ENCODE results near the gene TSEN34. TPM values are rescaled to one million over a fixed set of nuclear protein-coding genes. Genes with fewer than 3 reads are reported as not detected.

TSEN34 gene
- total and polyA plus RNA-seq, 2 experiments from 2014 or later: 36.6 to 53.4 TPM

- H3K4me2 ChIP-seq: peak overlapping the region; percentile 76
- no peaks in the 10 kb centered on the region for H3K9me2 ChIP-seq (ENCODE audit: insufficient read depth)
- H3K27me3 ChIP-seq (ENCODE audit: insufficient read depth): peaks cover 7% of the 10 kb centered on the region; the same call in 1 of the 2 replicates
- H3K36me3 Mint-ChIP-seq (ENCODE audit: low read depth): peaks cover 7% of the 10 kb centered on the region
- no peak for DNase-seq (ENCODE audit: low spot score)
- no peak for ATAC-seq
- H3K27ac Mint-ChIP-seq: no peak overlapping the region
- H3F3A ChIP-seq (replicated peaks; ENCODE audit: low read depth): peaks cover 27% of the 10 kb centered on the region
- peaks cover 8% of the 10 kb centered on the region; the same call in 1 of the 2 replicates for H3K4me1 ChIP-seq (ENCODE audit: insufficient read depth)
- peaks cover 2% of the 10 kb centered on the region; the same call in 1 of the 2 replicates for H4K20me1 ChIP-seq (replicated peaks; ENCODE audit: insufficient read depth)
- TF ChIP-seq EZH2phosphoT487 (IDR thresholded peaks at IDR 0.05; ENCODE audit: unreplicated experiment) (no peak), ETS1 (IDR thresholded peaks at IDR 0.05) (no peak), CREB1 (CRISPR knock-in tag; IDR thresholded peaks at IDR 0.05; ENCODE audit: low read depth) (no peak), EZH2 (IDR thresholded peaks at IDR 0.05; ENCODE audit: low read depth, unreplicated experiment) (no peak), JUNB (IDR thresholded peaks at IDR 0.05; ENCODE audit: unreplicated experiment) (no peak), POLR2AphosphoS5 (IDR thresholded peaks at IDR 0.05; ENCODE audit: low read depth) (no peak), ZNF331 (CRISPR knock-in tag; IDR thresholded peaks at IDR 0.05; ENCODE audit: low read depth) (no peak), REST (IDR thresholded peaks at IDR 0.05; ENCODE audit: unreplicated experiment) (no peak), CTCF (conservative IDR thresholded peaks at IDR 0.05; ENCODE audit: low read depth in 2 of 2) (no peak), ZNF114 (CRISPR knock-in tag; IDR thresholded peaks at IDR 0.05) (no peak), ZNF462 (CRISPR knock-in tag; IDR thresholded peaks at IDR 0.05) (no peak), STAT1 (IDR thresholded peaks at IDR 0.05; ENCODE audit: unreplicated experiment) (no peak), NANOG (IDR thresholded peaks at IDR 0.05; ENCODE audit: borderline replicate concordance) (no peak)
- H3K27ac ChIP-seq (ENCODE audit: low read depth): no peak overlapping the region
- peaks cover 48% of the 10 kb centered on the region for H3K27me3 Mint-ChIP-seq (ENCODE audit: insufficient read depth, low read depth, poor library complexity)
- H3K79me2 ChIP-seq (replicated peaks; ENCODE audit: insufficient read depth): peaks cover 9% of the 10 kb centered on the region; the same call in 1 of the 2 replicates
- H3K4me3 Mint-ChIP-seq: peak overlapping the region; percentile 86
- no peaks in the 10 kb centered on the region for H3K36me3 ChIP-seq (ENCODE audit: insufficient read depth)
- no peak overlapping the region for H2AFZ ChIP-seq
- H3K9me3 Mint-ChIP-seq: peaks cover 2% of the 10 kb centered on the region; the same call in 2 of the 3 replicates
- H3K4me3 ChIP-seq: peak overlapping the region; percentile 58
- peaks cover 39% of the 10 kb centered on the region for H3K4me1 Mint-ChIP-seq
These were observed 28.2 kb upstream of the TSEN34 start for GRCh38 chr19:54162884-54163283.

Data from GM23338 (cell line).